Thyroid gland (tissue), 4 donors: ENCODE results near the gene ITPR2. TPM values are rescaled to one million over a fixed set of nuclear protein-coding genes. Genes with fewer than 3 reads are reported as not detected.

Experiments
- DNase-seq, 2 donors: peaks; one replicate each; pipeline ENCODE4 v3.0.0-alpha.2; 2019
- H3K27ac ChIP-seq, 3 donors: fragments of 200-600 bp; sonication (generic); 1 replicate in 2 of 3; 2 replicates in 1 of 3; pipeline ENCODE4 v1.5.1; 2016 to 2019; ENCODE audit warnings: mild to moderate bottlenecking in 1 of 3, moderate library complexity in 1 of 3
- H3K27me3 ChIP-seq: fragments of 200-600 bp; sonication (generic); one replicate; pipeline ENCODE4 v1.5.1; 2019
- H3K36me3 ChIP-seq, 2 donors: fragments of 200-600 bp; sonication (generic); one replicate each; pipeline ENCODE4 v1.5.1; 2016 to 2019
- H3K4me1 ChIP-seq, 2 donors: fragments of 200-600 bp; sonication (generic); one replicate each; pipeline ENCODE4 v1.5.1; 2017 to 2019
- H3K4me3 ChIP-seq, 3 donors: fragments of 200-600 bp; sonication (generic); replicated peaks in 1 of 3; 1 replicate in 2 of 3; 2 replicates in 1 of 3; pipeline ENCODE4 v1.5.1; 2016; ENCODE audit warnings: mild to moderate bottlenecking in 1 of 3
- H3K9me3 ChIP-seq: fragments of 200-600 bp; sonication (generic); one replicate; pipeline ENCODE4 v1.5.1; 2017
- POLR2A ChIP-seq, 2 donors: fragments of 450-650 bp; IDR thresholded peaks; one replicate each; pipeline ENCODE4 v1.6.1; 2017; ENCODE audit warnings: antibody characterized with exemption in 2 of 2, mild to moderate bottlenecking in 2 of 2, moderate library complexity in 1 of 2
- WGBS, 2 donors: methylation state at CpG; one replicate each; pipeline ENCODE4 v1.1.5; 2017; 5-methylcytosine and 5-hydroxymethylcytosine counted together
- intact Hi-C: fragments of 100-400 bp; cut with DNase I; formaldehyde crosslinking; loops from one replicate; pipeline ENCODE4 v1.15.1; 2023
- total RNA-seq, 4 donors: library from RNA; depleted of rRNA; stranded (reverse); fragments of >200 nt; gene quantifications; one replicate each; pipeline ENCODE4 v1.2.3, GENCODE V29; 2016
- TF ChIP-seq, protein P1 (sequence below), 6 experiments: fragments of 200-600 bp in 3 of 6; fragments of 450-650 bp in 3 of 6; sonication (generic) in 3 of 6; IDR thresholded peaks; one replicate each; pipeline ENCODE4 v1.5.1; 2016 to 2019; ENCODE audit warnings: antibody characterized with exemption in 6 of 6, mild to moderate bottlenecking in 2 of 6, inconsistent platforms in 1 of 6, moderate library complexity in 1 of 6

ITPR2 gene
- total RNA-seq, 4 donors from 2014 or later: 24.4 to 39.7 (median 33.7) TPM

DNA sequence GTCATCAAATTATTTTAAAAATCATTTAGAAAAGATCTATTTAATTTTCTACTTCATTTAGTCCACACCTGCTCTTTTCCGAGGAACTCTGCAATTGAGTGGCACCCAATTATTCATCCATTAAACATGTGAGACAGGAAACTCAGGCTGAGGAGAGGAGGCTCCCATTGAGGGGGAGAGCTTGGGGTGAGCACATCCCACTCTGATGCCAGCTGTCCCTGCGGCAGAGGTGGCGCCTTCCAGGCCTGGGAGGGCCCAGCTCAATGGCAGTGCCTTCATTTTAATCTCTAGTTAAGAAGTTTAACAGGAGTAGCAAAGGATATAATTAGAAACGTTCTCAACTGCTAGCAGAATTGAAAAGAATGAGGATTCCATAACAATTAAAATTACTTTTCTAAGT lies 92.0 kb downstream of the ITPR2 start:
- DNase-seq: no peak
- Histone ChIP-seq H3K36me3 (no peaks in the 10 kb centered on the region), H3K4me3 (no peak overlapping the region), H3K27ac (no peak overlapping the region), H3K27me3 (no peaks in the 10 kb centered on the region), H3K4me1 (no peaks in the 10 kb centered on the region), H3K9me3 (no peaks in the 10 kb centered on the region)
- intact Hi-C loops: no loop called here
- 79 to 90% methylated on average over 4 of the region's 4 CpGs for WGBS, 2 donors
- no peak for TF ChIP-seq POLR2A (IDR thresholded peaks at IDR 0.05)
- TF ChIP-seq, protein P1, sequence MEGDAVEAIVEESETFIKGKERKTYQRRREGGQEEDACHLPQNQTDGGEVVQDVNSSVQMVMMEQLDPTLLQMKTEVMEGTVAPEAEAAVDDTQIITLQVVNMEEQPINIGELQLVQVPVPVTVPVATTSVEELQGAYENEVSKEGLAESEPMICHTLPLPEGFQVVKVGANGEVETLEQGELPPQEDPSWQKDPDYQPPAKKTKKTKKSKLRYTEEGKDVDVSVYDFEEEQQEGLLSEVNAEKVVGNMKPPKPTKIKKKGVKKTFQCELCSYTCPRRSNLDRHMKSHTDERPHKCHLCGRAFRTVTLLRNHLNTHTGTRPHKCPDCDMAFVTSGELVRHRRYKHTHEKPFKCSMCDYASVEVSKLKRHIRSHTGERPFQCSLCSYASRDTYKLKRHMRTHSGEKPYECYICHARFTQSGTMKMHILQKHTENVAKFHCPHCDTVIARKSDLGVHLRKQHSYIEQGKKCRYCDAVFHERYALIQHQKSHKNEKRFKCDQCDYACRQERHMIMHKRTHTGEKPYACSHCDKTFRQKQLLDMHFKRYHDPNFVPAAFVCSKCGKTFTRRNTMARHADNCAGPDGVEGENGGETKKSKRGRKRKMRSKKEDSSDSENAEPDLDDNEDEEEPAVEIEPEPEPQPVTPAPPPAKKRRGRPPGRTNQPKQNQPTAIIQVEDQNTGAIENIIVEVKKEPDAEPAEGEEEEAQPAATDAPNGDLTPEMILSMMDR (IDR thresholded peaks at IDR 0.05): no peak

DNA sequence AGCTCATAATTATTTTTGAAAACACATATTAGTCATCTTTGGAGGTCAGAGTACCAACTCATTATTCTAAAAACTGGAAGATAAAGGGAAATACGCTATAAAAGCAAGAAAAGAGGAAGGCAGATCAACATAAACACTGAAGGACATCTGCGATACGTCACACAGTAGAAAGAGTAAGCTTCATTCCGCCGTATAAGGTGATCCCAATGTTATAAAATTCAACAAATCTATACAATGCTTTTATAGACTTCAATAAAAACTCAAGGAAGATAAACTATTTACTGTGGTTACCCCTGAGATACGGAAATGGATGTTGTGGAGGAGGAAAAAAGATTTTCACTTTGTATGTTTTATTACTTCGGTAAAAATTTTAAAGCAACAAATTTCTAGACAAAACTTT lies 92.6 kb downstream of the ITPR2 start:
- no peak overlapping the region for H3K27ac ChIP-seq

DNA sequence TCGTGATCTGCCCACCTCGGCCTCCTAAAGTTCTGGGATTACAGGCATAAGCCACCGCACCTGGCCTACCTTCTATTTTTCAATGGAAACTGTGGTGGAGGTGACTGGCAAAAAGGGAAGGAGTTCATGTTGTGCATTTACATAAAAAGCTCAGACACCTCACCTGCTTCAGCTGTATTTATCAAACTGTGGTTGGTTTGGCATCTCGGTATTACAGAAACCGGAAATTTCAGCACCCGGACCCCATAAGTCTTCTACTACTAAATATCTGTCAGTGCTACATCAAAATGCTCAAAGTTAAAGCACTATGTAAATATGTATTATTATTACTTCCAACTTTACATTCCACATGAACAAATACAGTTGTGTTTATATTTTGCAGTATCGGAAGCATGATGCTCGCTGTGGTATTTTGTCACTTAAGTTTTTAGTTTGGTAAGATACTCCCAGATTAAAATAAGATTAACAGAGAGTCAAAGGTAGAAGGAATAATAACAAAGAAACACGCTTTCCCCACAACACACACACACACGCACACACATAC lies 95.4 kb downstream of the ITPR2 start:
- 97 to 99% methylated on average over 10 of the region's 10 CpGs for WGBS, 2 donors

More for the DNA sequence above, 92.6 kb downstream of the ITPR2 start:
- no peaks in the 10 kb centered on the region for H3K36me3 ChIP-seq
- WGBS, 2 donors: 90 to 91% methylated on average over 7 of the region's 7 CpGs
- TF ChIP-seq POLR2A (IDR thresholded peaks at IDR 0.05): no peak
- TF ChIP-seq, protein P1 (IDR thresholded peaks at IDR 0.05): no peak
- no peaks in the 10 kb centered on the region for H3K4me1 ChIP-seq
- no peaks in the 10 kb centered on the region for H3K27me3 ChIP-seq
- intact Hi-C loops: no loop called here
- H3K9me3 ChIP-seq: no peaks in the 10 kb centered on the region
- H3K4me3 ChIP-seq: no peak overlapping the region
- DNase-seq: no peak

DNA sequence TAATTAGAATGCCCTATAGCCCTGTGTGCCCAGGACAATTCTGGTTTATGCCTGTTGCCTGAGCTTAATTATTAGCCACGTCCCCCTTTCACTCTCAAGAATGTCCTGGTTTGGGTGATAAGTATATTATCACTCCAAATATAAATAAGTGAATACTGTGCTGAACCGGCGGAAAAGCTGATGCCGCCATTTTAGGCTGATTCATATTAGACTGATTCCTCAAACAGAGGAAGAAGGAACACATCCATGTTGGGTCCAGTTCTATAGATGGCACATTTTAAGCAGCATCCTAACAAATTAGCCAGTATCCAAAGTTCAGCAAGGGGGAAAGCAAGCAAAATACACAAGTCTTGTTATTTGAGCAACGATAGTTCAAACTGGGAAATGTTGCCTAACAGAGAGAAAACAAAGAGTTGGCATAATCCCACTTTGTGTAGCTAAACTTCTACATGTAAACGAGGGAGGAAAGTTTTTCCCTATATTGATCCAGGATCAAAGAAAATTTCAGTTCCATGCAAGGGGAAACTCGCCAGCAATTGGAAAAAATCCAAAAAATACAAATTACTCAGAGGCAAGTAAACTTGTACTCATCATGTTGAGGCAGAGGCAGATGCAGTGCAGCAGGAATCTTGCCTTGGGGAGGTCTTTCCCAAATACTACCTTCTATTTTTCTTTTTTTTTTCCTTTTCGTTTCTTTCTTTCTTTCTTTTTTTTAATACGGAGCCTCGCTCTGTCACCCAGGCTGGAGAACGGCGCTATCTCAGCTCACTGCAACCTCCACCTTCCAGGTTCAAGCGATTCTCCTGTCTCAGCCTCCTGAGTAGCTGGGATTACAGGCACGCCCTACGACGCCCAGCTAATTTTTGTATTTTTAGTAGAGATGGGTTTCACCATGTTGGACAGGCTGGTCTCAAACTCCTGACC lies 96.2 kb downstream of the ITPR2 start:
- 92 to 94% methylated on average over 16 of the region's 16 CpGs for WGBS, 2 donors
- H3K36me3 ChIP-seq: no peaks in the 10 kb centered on the region
- no peak overlapping the region for H3K27ac ChIP-seq
- peaks cover 8 to 22% of the 10 kb centered on the region in 2 donors for H3K4me1 ChIP-seq
- no peak for DNase-seq
- no peaks in the 10 kb centered on the region for H3K9me3 ChIP-seq
- TF ChIP-seq, protein P1 (IDR thresholded peaks at IDR 0.05): no peak
- no peak for TF ChIP-seq POLR2A (IDR thresholded peaks at IDR 0.05)
- no peak overlapping the region for H3K4me3 ChIP-seq
- intact Hi-C loops: no loop called here
- H3K27me3 ChIP-seq: no peaks in the 10 kb centered on the region

More for the DNA sequence above, 95.4 kb downstream of the ITPR2 start:
- Histone ChIP-seq H3K27me3 (no peaks in the 10 kb centered on the region), H3K36me3 (no peaks in the 10 kb centered on the region), H3K4me3 (no peak overlapping the region), H3K27ac (no peak overlapping the region), H3K9me3 (no peaks in the 10 kb centered on the region), H3K4me1 (peaks cover 1 to 14% of the 10 kb centered on the region in 2 donors)
- intact Hi-C loops: no loop called here
- DNase-seq: no peak
- no peak for TF ChIP-seq POLR2A (IDR thresholded peaks at IDR 0.05)
- TF ChIP-seq, protein P1 (IDR thresholded peaks at IDR 0.05): no peak

DNA sequence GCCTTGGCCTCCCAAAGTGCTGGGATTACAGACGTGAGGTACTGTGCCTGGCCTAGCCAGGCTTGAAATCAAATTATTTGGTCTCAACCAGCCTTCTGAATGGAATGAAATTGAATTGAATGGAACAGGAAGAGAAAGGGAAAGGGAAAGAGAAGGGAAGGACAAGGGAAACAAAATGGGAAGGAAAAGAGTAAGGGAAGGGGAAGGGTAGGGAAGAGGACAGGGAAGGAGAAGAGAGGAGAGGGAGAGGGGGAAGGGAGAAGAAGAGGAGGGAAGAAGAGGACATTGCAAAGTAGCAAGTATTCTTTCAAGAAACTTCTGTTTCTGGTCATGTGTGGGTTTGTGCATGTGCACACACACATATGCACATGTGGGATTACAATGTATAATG lies 97.8 kb downstream of the ITPR2 start:
- H3K27me3 ChIP-seq: no peaks in the 10 kb centered on the region
- no peak overlapping the region for H3K27ac ChIP-seq
- H3K4me3 ChIP-seq: no peak overlapping the region
- H3K9me3 ChIP-seq: no peaks in the 10 kb centered on the region
- no peak for TF ChIP-seq POLR2A (IDR thresholded peaks at IDR 0.05)
- TF ChIP-seq, protein P1 (IDR thresholded peaks at IDR 0.05): no peak
- DNase-seq: no peak
- no peaks in the 10 kb centered on the region for H3K36me3 ChIP-seq
- intact Hi-C loops: no loop called here
- 88% methylated on average over 1 of the region's 1 CpG for WGBS, 2 donors
- H3K4me1 ChIP-seq: peaks cover 21 to 27% of the 10 kb centered on the region in 2 donors
